ENCODE results near the gene PRLR.

The PRLR gene

GRCh38 chr5:35145691-35146317 is 84.5 kb downstream of the PRLR start:
- H4K20me1 ChIP-seq (ENCODE audit: insufficient read depth, low read length), result no peaks in the 10 kb centered on the region
- no peak overlapping the region for H3K4me2 ChIP-seq (ENCODE audit: insufficient read depth, low read length)
- DNase-seq, result no peak
- H3K36me3 ChIP-seq (ENCODE audit: insufficient read depth, low read length), result no peaks in the 10 kb centered on the region
- H3K27ac ChIP-seq (ENCODE audit: low read length), result no peak overlapping the region
- H3K27me3 ChIP-seq (ENCODE audit: insufficient read depth, low read length, poor library complexity), result peaks cover 7% of the 10 kb centered on the region
- no peak for TF ChIP-seq CTCF (IDR thresholded peaks at IDR 0.05; ENCODE audit: borderline replicate concordance, extremely low read depth, low read length, poor library complexity, severe bottlenecking)
- TF ChIP-seq EZH2 (IDR thresholded peaks at IDR 0.05; ENCODE audit: borderline replicate concordance, low read depth, low read length, severe bottlenecking), result no peak
- no peak overlapping the region for H3K9ac ChIP-seq (ENCODE audit: low read depth, low read length)
- no peak overlapping the region for H3K4me3 ChIP-seq (ENCODE audit: low read depth in 1 of 2, low read length in 2 of 2)
- no peaks in the 10 kb centered on the region for H3K4me1 ChIP-seq (ENCODE audit: insufficient read depth, low read length)
- no peak overlapping the region for H2AFZ ChIP-seq (ENCODE audit: low read depth, low read length)
- no peaks in the 10 kb centered on the region for H3K9me3 ChIP-seq (ENCODE audit: insufficient read depth, low read length, severe bottlenecking)
- no peak for ATAC-seq (ENCODE audit: insufficient read depth, low read depth)
- H3K79me2 ChIP-seq (ENCODE audit: insufficient read depth, low read length), result no peaks in the 10 kb centered on the region

DNA sequence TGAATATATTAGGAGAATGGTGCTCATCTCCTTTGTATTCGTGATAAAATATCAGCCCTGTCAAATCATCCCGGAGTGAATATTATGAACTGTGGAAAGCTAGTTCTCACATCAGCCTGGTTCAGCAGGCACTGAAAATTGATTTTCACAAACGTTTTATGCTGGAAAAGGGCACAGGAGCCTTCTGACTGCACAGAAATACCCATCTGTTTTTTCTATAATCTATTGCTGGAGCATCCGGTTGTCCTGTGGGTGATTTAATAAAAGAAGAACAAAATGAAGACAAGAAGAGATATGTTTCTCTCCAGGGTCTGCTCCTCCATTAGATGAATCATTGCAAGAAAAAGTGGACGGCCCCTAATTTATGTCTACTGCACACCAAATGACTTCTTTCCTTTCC is 85.3 kb downstream of the PRLR start:
- Histone ChIP-seq H3K27ac (ENCODE audit: low read length) (no peak overlapping the region), H3K9ac (ENCODE audit: low read depth, low read length) (no peak overlapping the region), H4K20me1 (ENCODE audit: insufficient read depth, low read length) (no peaks in the 10 kb centered on the region), H3K9me3 (ENCODE audit: insufficient read depth, low read length, severe bottlenecking) (no peaks in the 10 kb centered on the region), H3K4me3 (ENCODE audit: low read depth in 1 of 2, low read length in 2 of 2) (no peak overlapping the region), H2AFZ (ENCODE audit: low read depth, low read length) (no peak overlapping the region), H3K36me3 (ENCODE audit: insufficient read depth, low read length) (no peaks in the 10 kb centered on the region), H3K27me3 (ENCODE audit: insufficient read depth, low read length, poor library complexity) (peaks cover 7% of the 10 kb centered on the region), H3K79me2 (ENCODE audit: insufficient read depth, low read length) (no peaks in the 10 kb centered on the region), H3K4me1 (ENCODE audit: insufficient read depth, low read length) (no peaks in the 10 kb centered on the region), H3K4me2 (ENCODE audit: insufficient read depth, low read length) (no peak overlapping the region)
- no peak for ATAC-seq (ENCODE audit: insufficient read depth, low read depth)
- DNase-seq, result no peak
- TF ChIP-seq EZH2 (IDR thresholded peaks at IDR 0.05; ENCODE audit: borderline replicate concordance, low read depth, low read length, severe bottlenecking) (no peak), CTCF (IDR thresholded peaks at IDR 0.05; ENCODE audit: borderline replicate concordance, extremely low read depth, low read length, poor library complexity, severe bottlenecking) (no peak)

DNA sequence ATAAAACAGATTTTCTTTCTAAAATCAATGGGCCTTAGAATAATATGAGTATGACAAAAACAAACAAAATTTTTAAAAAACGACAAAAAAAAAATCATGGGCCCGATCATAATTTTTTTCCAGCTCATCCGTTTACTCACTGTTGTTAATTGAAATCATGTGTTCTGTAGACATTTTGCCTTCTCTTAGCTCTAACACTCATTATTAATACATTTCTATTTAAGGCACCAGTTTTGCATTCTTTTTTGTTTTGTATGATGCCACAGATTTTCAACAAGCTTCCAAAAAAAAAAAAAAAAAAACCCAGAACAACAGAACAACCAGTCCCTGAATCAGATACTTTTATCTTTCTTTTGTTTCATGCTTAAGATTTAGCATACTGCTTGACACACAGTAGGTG is 86.4 kb downstream of the PRLR start:
- Histone ChIP-seq H3K79me2 (ENCODE audit: insufficient read depth, low read length) (no peaks in the 10 kb centered on the region), H3K9me3 (ENCODE audit: insufficient read depth, low read length, severe bottlenecking) (no peaks in the 10 kb centered on the region), H3K36me3 (ENCODE audit: insufficient read depth, low read length) (no peaks in the 10 kb centered on the region), H3K27ac (ENCODE audit: low read length) (no peak overlapping the region), H3K9ac (ENCODE audit: low read depth, low read length) (no peak overlapping the region), H2AFZ (ENCODE audit: low read depth, low read length) (no peak overlapping the region), H3K27me3 (ENCODE audit: insufficient read depth, low read length, poor library complexity) (peaks cover 5% of the 10 kb centered on the region), H3K4me1 (ENCODE audit: insufficient read depth, low read length) (no peaks in the 10 kb centered on the region), H3K4me3 (ENCODE audit: low read depth in 1 of 2, low read length in 2 of 2) (no peak overlapping the region), H3K4me2 (ENCODE audit: insufficient read depth, low read length) (no peak overlapping the region), H4K20me1 (ENCODE audit: insufficient read depth, low read length) (no peaks in the 10 kb centered on the region)
- DNase-seq, result no peak
- no peak for TF ChIP-seq EZH2 (IDR thresholded peaks at IDR 0.05; ENCODE audit: borderline replicate concordance, low read depth, low read length, severe bottlenecking)
- TF ChIP-seq CTCF (IDR thresholded peaks at IDR 0.05; ENCODE audit: borderline replicate concordance, extremely low read depth, low read length, poor library complexity, severe bottlenecking), result no peak
- ATAC-seq (ENCODE audit: insufficient read depth, low read depth), result no peak
